HEK293 (cell line): Measurements from ENCODE around the gene KIAA0753.
"Not testable (repeated sequence)": the region's sequence is repeated elsewhere in the genome, so short reads cannot be mapped to it uniquely, and the experiment has no call there.

Experiments
- CTCF ChIP-seq: fragments of 450-650 bp; formaldehyde crosslinking; IDR thresholded peaks from 2 replicates; pipeline ENCODE4 v1.5.1; 2016; ENCODE audit warnings: missing biosample characterization, missing genetic modification characterization
- IKZF3 ChIP-seq: fragments of 450-650 bp; IDR thresholded peaks from 2 replicates; pipeline ENCODE4 v1.5.0; 2018; ENCODE audit warnings: missing biosample characterization, mild to moderate bottlenecking, missing genetic modification characterization, moderate library complexity
- PRDM6 ChIP-seq: fragments of 450-650 bp; formaldehyde crosslinking; IDR thresholded peaks from 2 replicates; pipeline ENCODE4 v1.5.1; 2017; ENCODE audit warnings: missing biosample characterization, missing genetic modification characterization
- REST ChIP-seq: fragments of 450-650 bp; formaldehyde crosslinking; IDR thresholded peaks from 2 replicates; pipeline ENCODE4 v1.5.1; 2016; ENCODE audit warnings: missing biosample characterization, missing genetic modification characterization
- TCF7L2 ChIP-seq: IDR thresholded peaks from 2 replicates; pipeline ENCODE4 v1.6.1; 2011; ENCODE audit warnings: low read depth, mild to moderate bottlenecking, inconsistent platforms, low read length, moderate library complexity, borderline replicate concordance
- TRIM28 ChIP-seq: IDR thresholded peaks from 2 replicates; pipeline ENCODE4 v1.6.1; 2011; ENCODE audit warnings: low read length, control low read depth, borderline replicate concordance
- ZNF302 ChIP-seq: fragments of 450-650 bp; formaldehyde crosslinking; IDR thresholded peaks from 2 replicates; pipeline ENCODE4 v1.5.1; 2016; ENCODE audit warnings: missing biosample characterization, missing genetic modification characterization, low read depth
- ZNF362 ChIP-seq: fragments of 450-650 bp; formaldehyde crosslinking; IDR thresholded peaks from 2 replicates; pipeline ENCODE4 v1.5.1; 2016; ENCODE audit warnings: missing biosample characterization, missing genetic modification characterization
- ZNF777 ChIP-seq: fragments of 450-650 bp; formaldehyde crosslinking; IDR thresholded peaks from 2 replicates; pipeline ENCODE4 v1.5.1; 2017; ENCODE audit warnings: missing biosample characterization, missing genetic modification characterization, borderline replicate concordance
- ZSCAN5A ChIP-seq: fragments of 450-650 bp; formaldehyde crosslinking; IDR thresholded peaks from 2 replicates; pipeline ENCODE4 v1.5.1; 2016; ENCODE audit warnings: missing biosample characterization, missing genetic modification characterization

GRCh38 chr17:6573495-6573894 lies 67.0 kb downstream of the KIAA0753 start:
- TF ChIP-seq TCF7L2; CTCF (tag by site-specific recombination); ZNF777 (tag by site-specific recombination); ZNF362; IKZF3 (tag by site-specific recombination); TRIM28; REST; ZSCAN5A (tag by site-specific recombination); ZNF302 (tag by site-specific recombination); PRDM6 (tag by site-specific recombination): not testable (repeated sequence)
